A549 treated with Hydrocortisone at 1 μM for 4 hours (cell line): ENCODE data around the gene CDKN2AIP. TPM values are rescaled to one million over a fixed set of nuclear protein-coding genes. Genes with fewer than 3 reads are reported as not detected.

Experiments
- total RNA-seq: library from RNA; stranded (reverse); fragments of 200-300 nt; extraction: Qiagen RNA extraction; gene quantifications from 5 replicates; pipeline ENCODE4 v1.2.3, GENCODE V29; 2022

Gene CDKN2AIP, protein sequence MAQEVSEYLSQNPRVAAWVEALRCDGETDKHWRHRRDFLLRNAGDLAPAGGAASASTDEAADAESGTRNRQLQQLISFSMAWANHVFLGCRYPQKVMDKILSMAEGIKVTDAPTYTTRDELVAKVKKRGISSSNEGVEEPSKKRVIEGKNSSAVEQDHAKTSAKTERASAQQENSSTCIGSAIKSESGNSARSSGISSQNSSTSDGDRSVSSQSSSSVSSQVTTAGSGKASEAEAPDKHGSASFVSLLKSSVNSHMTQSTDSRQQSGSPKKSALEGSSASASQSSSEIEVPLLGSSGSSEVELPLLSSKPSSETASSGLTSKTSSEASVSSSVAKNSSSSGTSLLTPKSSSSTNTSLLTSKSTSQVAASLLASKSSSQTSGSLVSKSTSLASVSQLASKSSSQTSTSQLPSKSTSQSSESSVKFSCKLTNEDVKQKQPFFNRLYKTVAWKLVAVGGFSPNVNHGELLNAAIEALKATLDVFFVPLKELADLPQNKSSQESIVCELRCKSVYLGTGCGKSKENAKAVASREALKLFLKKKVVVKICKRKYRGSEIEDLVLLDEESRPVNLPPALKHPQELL
- total RNA-seq: 9.8 to 10.4 TPM (median 9.9 TPM) in 5 replicates

DNA sequence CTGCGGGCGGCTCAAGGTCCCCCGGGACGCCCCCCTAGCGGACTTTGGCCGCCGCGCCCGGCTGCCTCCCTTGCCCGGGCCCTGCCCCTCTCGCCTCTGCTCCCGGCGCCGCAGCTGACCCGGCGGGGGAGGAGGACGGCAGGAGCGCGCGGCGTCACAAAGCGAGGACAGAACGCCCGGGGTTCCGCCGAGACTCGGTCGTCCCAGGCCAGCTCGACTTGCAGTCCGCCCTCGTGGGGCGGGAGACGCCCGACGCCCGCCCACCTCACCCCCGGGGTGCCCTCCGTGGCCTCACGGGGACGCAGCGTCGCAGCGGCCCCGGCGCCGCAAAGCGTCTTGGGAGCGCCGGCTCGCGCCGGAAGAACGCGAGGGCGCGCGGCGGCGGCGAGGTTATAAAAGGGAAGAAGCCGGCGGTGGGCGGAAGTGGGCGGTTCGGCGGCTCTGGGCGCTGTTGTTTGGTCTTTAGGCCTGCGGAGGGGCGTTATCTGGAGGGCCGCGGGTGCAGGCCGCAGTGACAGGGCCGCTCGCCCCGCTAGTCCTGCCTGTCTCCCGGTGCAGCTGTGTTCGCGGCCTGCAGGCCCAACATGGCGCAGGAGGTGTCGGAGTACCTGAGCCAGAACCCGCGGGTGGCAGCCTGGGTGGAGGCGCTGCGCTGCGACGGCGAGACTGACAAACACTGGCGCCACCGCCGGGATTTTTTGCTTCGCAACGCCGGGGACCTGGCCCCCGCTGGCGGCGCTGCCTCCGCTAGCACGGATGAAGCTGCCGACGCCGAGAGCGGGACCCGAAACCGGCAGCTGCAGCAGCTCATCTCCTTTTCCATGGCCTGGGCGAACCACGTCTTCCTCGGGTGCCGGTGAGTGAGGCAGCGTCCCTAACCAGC is at the start of gene CDKN2AIP:
Gene CDKN2AIP (plus strand): TSS at position 423 of the 883 bp plus-strand sequence. CDS start 162 bp downstream, at position 585.

Other genes with a start within 250 kb of the CDKN2AIP start
- gene CLDN22, start 124.4 kb upstream of the CDKN2AIP start, total RNA-seq: not detected in 5 replicates
- not detected in 5 replicates for gene CLDN24, start 122.2 kb upstream of the CDKN2AIP start, total RNA-seq
- 7.4 to 10.0 TPM (median 9.4 TPM) in 5 replicates for gene ING2, start 60.4 kb downstream of the CDKN2AIP start, total RNA-seq
- 14.9 to 18.3 TPM (median 17.2 TPM) in 5 replicates for gene RWDD4, start 214.5 kb downstream of the CDKN2AIP start, total RNA-seq
- gene TRAPPC11, start 214.7 kb downstream of the CDKN2AIP start, total RNA-seq: 7.9 to 14.2 TPM (median 9.8 TPM) in 5 replicates